IMR-90 (cell line): Measurements from ENCODE around the gene PLCG2. TPM values are rescaled to one million over a fixed set of nuclear protein-coding genes. Genes with fewer than 3 reads are reported as not detected.

Source experiments
- ATAC-seq: fragments of 200-7000 bp; cut with Tn5 transposase; 2 replicates; pipeline ENCODE4 v1.9.1; 2020; ENCODE audit warnings: low read depth, mild to moderate bottlenecking, moderate library complexity
- BruUV-seq: library from RNA; stranded (reverse); fragments of 400-500 nt; replicated peaks from 2 replicates; lab custom pipeline; 2021; lab: Mats Ljungman, UMichigan
- CTCF ChIA-PET: fragments of 300-600 bp; formaldehyde crosslinking; extraction: SDS; loops from one replicate; lab custom pipeline; 2021; ENCODE audit warnings: antibody characterized with exemption; lab: Yijun Ruan, JAX
- POLR2A ChIA-PET: fragments of 300-600 bp; sonication (Branson Sonifier 250); formaldehyde crosslinking; loops from one replicate; lab custom pipeline; 2022; ENCODE audit warnings: antibody characterized with exemption; ENCODE audit not compliant: unreplicated experiment; lab: Charles Lee
- DNase-seq: peaks from one replicate; pipeline ENCODE4 v3.0.0; 2013
- H2AFZ ChIP-seq: replicated peaks from 2 replicates; pipeline ENCODE3; 2013; ENCODE audit warnings: low read length, mild to moderate bottlenecking; ENCODE audit not compliant: poor library complexity
- H2AK5ac ChIP-seq: 2 replicates; pipeline ENCODE4 v1.6.1; 2013; ENCODE audit warnings: low read depth, low read length, inconsistent platforms
- H2AK9ac ChIP-seq: replicated peaks from 2 replicates; pipeline ENCODE3; 2013; ENCODE audit warnings: mild to moderate bottlenecking, low read depth, low read length, moderate library complexity; ENCODE audit not compliant: poor library complexity
- H2BK120ac ChIP-seq: 2 replicates; pipeline ENCODE4 v1.6.1; 2013; ENCODE audit warnings: low read depth, low read length, inconsistent platforms
- H2BK15ac ChIP-seq: 3 replicates; pipeline ENCODE4 v1.6.1; 2013; ENCODE audit warnings: low read depth, low read length, inconsistent platforms
- H2BK20ac ChIP-seq: 2 replicates; pipeline ENCODE4 v1.6.1; 2013; ENCODE audit warnings: low read depth, mild to moderate bottlenecking, inconsistent platforms, low read length, moderate library complexity
- H2BK5ac ChIP-seq: 2 replicates; pipeline ENCODE4 v1.6.1; 2013; ENCODE audit warnings: mild to moderate bottlenecking, low read depth, low read length, inconsistent platforms; ENCODE audit not compliant: poor library complexity, severe bottlenecking
- H3K14ac ChIP-seq: replicated peaks from 2 replicates; pipeline ENCODE4 v1.6.1; 2013; ENCODE audit warnings: low read depth, low read length, inconsistent platforms
- H3K18ac ChIP-seq: 2 replicates; pipeline ENCODE4 v1.6.1; 2013; ENCODE audit warnings: low read depth, low read length, control low read depth
- H3K23ac ChIP-seq: 2 replicates; pipeline ENCODE4 v1.6.1; 2013; ENCODE audit warnings: low read depth, low read length, inconsistent platforms
- H3K27ac ChIP-seq: 2 replicates; pipeline ENCODE4 v1.5.1; 2013; ENCODE audit warnings: mild to moderate bottlenecking, control low read depth, low read length; ENCODE audit not compliant: insufficient read depth
- H3K27me3 ChIP-seq: 2 replicates; pipeline ENCODE4 v1.6.1; 2013; ENCODE audit warnings: low read length; ENCODE audit not compliant: control insufficient read depth, insufficient read depth
- H3K36me3 ChIP-seq: 2 replicates; pipeline ENCODE4 v1.6.1; 2013; ENCODE audit warnings: low read length, mixed read lengths; ENCODE audit not compliant: control insufficient read depth, insufficient read depth
- H3K4ac ChIP-seq: 2 replicates; pipeline ENCODE4 v1.6.1; 2013; ENCODE audit warnings: low read depth, low read length, inconsistent platforms
- H3K4me1 ChIP-seq: 2 replicates; pipeline ENCODE4 v1.6.1; 2013; ENCODE audit warnings: low read length, mixed read lengths; ENCODE audit not compliant: control insufficient read depth, insufficient read depth
- H3K4me2 ChIP-seq: 2 replicates; pipeline ENCODE4 v1.6.1; 2013; ENCODE audit warnings: low read depth, mild to moderate bottlenecking, control low read depth, low read length, moderate library complexity
- H3K4me3 ChIP-seq: 2 replicates; pipeline ENCODE4 v1.5.1; 2013; ENCODE audit warnings: low read depth, mild to moderate bottlenecking, control low read depth, low read length, moderate library complexity; ENCODE audit not compliant: insufficient read depth
- H3K56ac ChIP-seq: 2 replicates; pipeline ENCODE4 v1.6.1; 2013; ENCODE audit warnings: low read length, inconsistent platforms; ENCODE audit not compliant: insufficient read depth; ENCODE audit errors: extremely low read depth
- H3K79me1 ChIP-seq, 2 experiments: 2 replicates each; pipeline ENCODE4 v1.6.1; 2013; ENCODE audit warnings: low read length in 2 of 2, inconsistent platforms in 1 of 2, low read depth in 1 of 2
- H3K9ac ChIP-seq: 2 replicates; pipeline ENCODE4 v1.6.1; 2013; ENCODE audit warnings: low read depth, low read length, control low read depth
- H3K9me1 ChIP-seq: 2 replicates; pipeline ENCODE4 v1.6.1; 2013; ENCODE audit warnings: low read length, inconsistent platforms; ENCODE audit not compliant: insufficient read depth
- H3K9me3 ChIP-seq: 2 replicates; pipeline ENCODE4 v1.6.1; 2013; ENCODE audit warnings: low read length; ENCODE audit not compliant: control insufficient read depth, insufficient read depth
- H4K20me1 ChIP-seq: 2 replicates; pipeline ENCODE4 v1.6.1; 2013; ENCODE audit warnings: low read length, inconsistent platforms; ENCODE audit not compliant: insufficient read depth
- H4K5ac ChIP-seq: 2 replicates; pipeline ENCODE4 v1.6.1; 2013; ENCODE audit warnings: mild to moderate bottlenecking, low read depth, low read length, control low read depth
- H4K8ac ChIP-seq, 2 experiments: 2 replicates each; pipeline ENCODE4 v1.6.1; 2013; ENCODE audit warnings: low read depth in 2 of 2, low read length in 2 of 2, control low read depth in 1 of 2, inconsistent platforms in 1 of 2
- H4K91ac ChIP-seq: 2 replicates; pipeline ENCODE4 v1.6.1; 2013; ENCODE audit warnings: low read depth, low read length, inconsistent platforms; ENCODE audit not compliant: insufficient read depth
- MAFK ChIP-seq: IDR thresholded peaks from 2 replicates; pipeline ENCODE4 v1.6.1; 2012; ENCODE audit warnings: low read depth, low read length, improper control_type of control experiment
- MAZ ChIP-seq: IDR thresholded peaks from 2 replicates; pipeline ENCODE4 v1.6.1; 2012; ENCODE audit warnings: low read depth, mild to moderate bottlenecking, low read length, improper control_type of control experiment, moderate library complexity, borderline replicate concordance
- WGBS, 2 experiments: methylation state at CpG; one replicate each; pipeline versions ENCODE4 v1.1.5 to v1.1.7; 2013; ENCODE audit warnings: missing lambda C conversion rate in 2 of 2; ENCODE audit not compliant: insufficient read length in 1 of 2; ENCODE audit errors: extremely low coverage in 2 of 2; 5-methylcytosine and 5-hydroxymethylcytosine counted together
- dilution Hi-C: fragments of 300-500 bp; cut with HindIII; formaldehyde crosslinking; loops from one replicate; pipeline ENCODE4 v1.14.3; 2018; ENCODE audit warnings: low sequenced_read_pairs; ENCODE audit not compliant: unreplicated experiment
- in situ Hi-C: fragments of 300-500 bp; cut with MboI; formaldehyde crosslinking; loops from 3 replicates; pipeline ENCODE4 v1.14.3; 2019; ENCODE audit warnings: low sequenced_read_pairs, inconsistent platforms, mixed read lengths
- intact Hi-C: fragments of 100-400 bp; cut with micrococcal nuclease; formaldehyde crosslinking; loops from 2 replicates; pipeline ENCODE4 v1.10.0; 2022
- polyA plus RNA-seq, 3 experiments: library from polyadenylated mRNA; depleted of rRNA; stranded (reverse); fragments of >200 nt; gene quantifications; 2 replicates each; pipeline ENCODE4 v1.2.3, GENCODE V29; 2012; ENCODE audit warnings: low replicate concordance in 1 of 3
- total RNA-seq: library from RNA; depleted of rRNA; stranded (reverse); fragments of >200 nt; gene quantifications from 2 replicates; pipeline ENCODE4 v1.2.3, GENCODE V29; 2012
- TF ChIP-seq, protein P1 (sequence below): conservative IDR thresholded peaks from 2 replicates; pipeline ENCODE4 v1.5.1; 2012; ENCODE audit warnings: mild to moderate bottlenecking, low read depth, low read length, improper control_type of control experiment

PLCG2 gene
- total and polyA plus RNA-seq, 2 of the 4 experiments (the other 2 are of a cell fraction) = 0.14 to 0.18 TPM

DNA sequence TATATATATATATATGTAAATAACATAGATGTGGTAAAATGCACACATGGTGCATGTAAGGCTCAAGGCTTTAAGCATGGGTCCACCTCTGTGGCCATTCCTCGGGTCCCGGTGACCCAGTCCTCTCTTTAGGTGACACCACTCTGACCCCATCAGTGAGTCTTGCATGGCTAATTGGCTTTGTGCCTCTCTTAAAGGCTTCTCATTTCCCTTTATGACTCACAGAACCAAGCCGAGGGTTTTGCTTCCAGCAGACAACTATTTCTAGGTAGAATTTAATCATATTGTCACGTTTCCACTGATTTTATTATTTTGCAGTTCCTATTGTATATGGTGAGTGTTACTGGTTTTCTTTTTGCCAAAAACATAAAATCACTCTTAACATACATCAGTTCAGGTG is 59.7 kb downstream of the PLCG2 start:
- ATAC-seq (no peak), DNase-seq (peak; percentile 9)
- BruUV-seq = no TSS peak
- Histone ChIP-seq H3K4me1 (no peaks in the 10 kb centered on the region), H2BK20ac (no peak overlapping the region), H3K14ac (no peak overlapping the region), H3K56ac (no peak overlapping the region), H3K23ac (no peak overlapping the region), H4K5ac (no peak overlapping the region), H3K27me3 (peaks cover 3% of the 10 kb centered on the region; the same call in 1 of the 2 replicates), H2BK15ac (no peak overlapping the region), H3K4ac (no peak overlapping the region), H2AK5ac (no peak overlapping the region), H3K9me3 (no peaks in the 10 kb centered on the region), H3K4me3 (no peak overlapping the region), H2BK5ac (no peak overlapping the region), H3K27ac (no peak overlapping the region), H3K9me1 (no peaks in the 10 kb centered on the region), H3K4me2 (no peak overlapping the region), H2AK9ac (no peak overlapping the region), H4K8ac (no peak overlapping the region), H2BK120ac (no peak overlapping the region), H3K18ac (no peak overlapping the region), H3K9ac (no peak overlapping the region), H4K20me1 (no peaks in the 10 kb centered on the region), H3K79me1 (no peaks in the 10 kb centered on the region), H2AFZ (no peak overlapping the region), H4K91ac (no peak overlapping the region), H3K36me3 (no peaks in the 10 kb centered on the region)
- no CpG with 5 or more reads among the region's 4 CpGs for WGBS, 2 experiments
- in situ Hi-C loops (no loop called here), intact Hi-C loops (no loop called here), dilution Hi-C loops (no loop called here)
- ChIA-PET CTCF (no interaction called here), POLR2A (no interaction called here)
- TF ChIP-seq MAFK (no peak), MAZ (no peak)
- TF ChIP-seq, protein P1, sequence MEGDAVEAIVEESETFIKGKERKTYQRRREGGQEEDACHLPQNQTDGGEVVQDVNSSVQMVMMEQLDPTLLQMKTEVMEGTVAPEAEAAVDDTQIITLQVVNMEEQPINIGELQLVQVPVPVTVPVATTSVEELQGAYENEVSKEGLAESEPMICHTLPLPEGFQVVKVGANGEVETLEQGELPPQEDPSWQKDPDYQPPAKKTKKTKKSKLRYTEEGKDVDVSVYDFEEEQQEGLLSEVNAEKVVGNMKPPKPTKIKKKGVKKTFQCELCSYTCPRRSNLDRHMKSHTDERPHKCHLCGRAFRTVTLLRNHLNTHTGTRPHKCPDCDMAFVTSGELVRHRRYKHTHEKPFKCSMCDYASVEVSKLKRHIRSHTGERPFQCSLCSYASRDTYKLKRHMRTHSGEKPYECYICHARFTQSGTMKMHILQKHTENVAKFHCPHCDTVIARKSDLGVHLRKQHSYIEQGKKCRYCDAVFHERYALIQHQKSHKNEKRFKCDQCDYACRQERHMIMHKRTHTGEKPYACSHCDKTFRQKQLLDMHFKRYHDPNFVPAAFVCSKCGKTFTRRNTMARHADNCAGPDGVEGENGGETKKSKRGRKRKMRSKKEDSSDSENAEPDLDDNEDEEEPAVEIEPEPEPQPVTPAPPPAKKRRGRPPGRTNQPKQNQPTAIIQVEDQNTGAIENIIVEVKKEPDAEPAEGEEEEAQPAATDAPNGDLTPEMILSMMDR = no peak
